Dedifferentiated amniotic fluid mesenchymal stem cell (primary cell): ENCODE measurements around the gene TMEM170B.

Experiments
- DNase-seq: peaks from one replicate; pipeline ENCODE4 v3.0.0-alpha.2; 2016; ENCODE audit errors: extremely low spot score

The TMEM170B gene

GRCh38 chr6:11615214-11615602, 77.7 kb downstream of the TMEM170B start:
- DNase-seq: peak; percentile 46

- peak; percentile 92 for DNase-seq
Observed at GRCh38 chr6:11616200-11616611, 78.7 kb downstream of the TMEM170B start.

- no peak for DNase-seq
Observed at GRCh38 chr6:11618533-11618932, 81.0 kb downstream of the TMEM170B start.

DNA sequence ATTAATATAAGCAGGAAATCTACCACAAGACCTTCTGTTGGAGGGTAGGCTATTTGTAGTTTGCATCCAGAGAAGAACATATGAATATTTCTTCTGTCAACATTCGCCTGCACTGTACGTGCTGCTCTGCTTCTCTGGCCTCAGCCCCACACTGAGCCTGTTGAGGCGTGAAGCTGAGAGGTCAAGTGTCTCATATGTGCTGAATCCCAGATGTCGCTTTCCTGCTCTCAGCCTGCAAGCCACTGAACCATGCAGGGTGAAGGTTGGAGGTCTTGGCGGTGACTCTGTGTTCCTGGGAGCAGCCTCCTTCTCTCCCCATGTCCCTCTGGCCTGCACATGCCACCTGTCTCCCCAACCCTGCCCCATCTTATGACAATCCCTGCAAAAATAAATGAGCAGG, 83.6 kb downstream of the TMEM170B start:
- DNase-seq: no peak

DNA sequence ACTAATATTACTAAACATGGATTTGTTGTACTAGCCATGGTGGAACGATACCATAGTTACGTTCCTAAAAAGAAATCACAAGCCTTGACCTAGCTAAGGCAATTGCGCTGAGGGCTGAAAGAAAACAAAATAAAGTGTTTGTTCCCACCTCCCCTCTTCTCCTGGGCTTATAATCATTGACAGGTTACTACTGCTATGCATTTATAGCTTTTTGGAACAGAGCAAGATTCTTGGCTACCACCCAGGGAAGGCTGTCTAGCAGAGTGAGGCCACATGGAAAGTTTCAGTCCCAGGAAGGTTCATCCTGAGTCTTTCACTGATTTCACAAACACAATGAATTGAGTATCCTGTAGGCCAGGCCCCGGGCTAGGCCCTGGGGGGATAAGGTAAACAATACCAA, 84.6 kb downstream of the TMEM170B start:
- no peak for DNase-seq

DNA sequence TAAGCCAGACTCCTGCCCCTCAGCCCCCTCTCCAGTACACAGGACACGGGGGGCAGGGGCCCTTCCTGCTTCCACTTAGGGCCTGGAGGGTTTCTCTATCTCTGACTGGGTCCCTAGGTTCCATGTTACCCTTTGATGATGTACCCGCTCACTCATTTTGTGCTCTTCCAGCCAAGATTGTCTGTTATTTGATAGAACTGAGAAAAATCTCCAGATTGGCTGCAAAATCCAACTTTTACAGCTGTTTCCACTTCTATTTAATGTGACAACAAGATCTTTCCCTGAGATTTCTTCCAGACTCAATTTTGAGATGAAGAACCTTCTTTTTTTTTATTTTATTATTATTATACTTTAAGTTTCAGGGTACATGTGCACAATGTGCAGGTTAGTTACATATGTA, 85.7 kb downstream of the TMEM170B start:
- DNase-seq: no peak

DNA sequence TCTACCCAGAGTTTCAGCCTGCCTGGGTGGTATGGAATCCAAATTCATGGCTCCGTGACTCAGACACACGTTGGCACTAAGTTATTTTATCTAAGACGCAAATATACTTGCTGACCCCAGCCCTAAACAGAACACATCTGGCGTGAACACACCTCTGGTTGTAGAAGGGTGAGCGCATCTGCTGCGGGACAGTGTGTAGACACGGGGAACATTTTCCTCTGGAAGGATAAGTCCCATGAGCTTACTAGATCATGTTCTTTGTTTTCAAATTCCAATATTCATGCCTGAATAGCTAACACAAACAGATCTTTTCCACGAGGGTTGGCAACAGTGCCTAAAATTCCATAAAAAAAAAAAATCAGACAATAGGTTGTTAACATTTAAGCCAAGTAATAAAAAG, 87.8 kb downstream of the TMEM170B start:
- DNase-seq: no peak

GRCh38 chr6:11626356-11626755, 88.8 kb downstream of the TMEM170B start:
- no peak for DNase-seq

DNA sequence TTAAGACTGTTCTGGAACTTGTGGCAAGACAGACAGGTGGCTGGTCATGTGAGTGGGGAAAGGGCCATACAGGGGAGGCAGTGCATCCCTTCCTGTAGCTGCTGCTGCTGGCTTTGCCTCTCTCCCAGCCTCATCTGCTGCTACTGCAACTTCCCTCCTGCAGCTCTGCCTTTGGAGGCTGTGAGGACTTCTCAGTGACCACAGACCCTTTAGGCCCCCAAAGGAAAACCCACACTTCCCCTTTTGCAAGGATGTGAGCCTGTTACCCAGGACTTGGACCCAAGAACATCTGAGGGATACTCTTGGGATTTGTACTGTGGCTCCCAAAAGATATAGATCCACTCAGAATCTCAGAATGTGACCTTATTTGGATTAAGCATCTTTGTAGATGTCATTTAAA, 91.0 kb downstream of the TMEM170B start:
- no peak for DNase-seq

DNA sequence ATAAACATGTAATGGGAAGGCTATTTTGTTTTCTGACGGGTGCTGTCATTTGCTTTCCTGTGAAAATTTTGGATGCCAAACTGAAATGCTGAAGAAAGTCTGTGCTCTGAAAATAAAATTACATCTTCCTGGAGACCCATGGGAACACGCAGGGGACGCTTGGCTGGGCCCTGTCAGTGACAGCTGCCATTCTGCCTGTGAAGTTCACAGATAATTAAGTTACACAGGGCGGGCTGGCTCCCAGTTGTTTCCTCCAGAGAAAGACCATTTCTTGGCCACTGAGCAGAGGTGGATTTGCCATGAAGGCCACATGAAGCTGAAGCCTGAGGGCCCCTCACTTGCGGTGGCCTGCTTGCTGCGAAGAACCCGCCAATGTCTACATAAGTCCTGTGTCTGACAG, 93.5 kb downstream of the TMEM170B start:
- DNase-seq: no peak

- no peak for DNase-seq
Observed at GRCh38 chr6:11631539-11631938, 94.0 kb downstream of the TMEM170B start.

DNA sequence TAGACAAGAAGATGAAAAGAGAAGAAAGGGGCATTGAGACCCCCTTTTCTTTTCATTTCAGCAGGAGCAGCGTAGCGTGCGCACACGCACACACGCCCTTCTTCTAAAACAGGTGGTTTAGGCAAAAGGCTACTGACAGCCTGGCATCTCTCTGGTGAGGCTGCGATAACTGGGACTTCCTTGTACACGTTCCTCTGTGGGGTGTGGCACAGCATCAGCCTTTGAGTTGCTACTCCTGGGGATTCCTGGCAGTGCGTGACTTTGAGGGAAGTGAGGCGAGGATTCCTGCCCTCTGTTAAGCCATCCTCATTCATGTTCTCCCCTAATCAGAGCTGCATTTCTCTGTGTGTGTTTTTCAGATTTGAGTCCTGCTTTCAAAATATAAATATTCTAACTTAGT, 94.7 kb downstream of the TMEM170B start:
- no peak for DNase-seq

- DNase-seq: no peak
Observed at GRCh38 chr6:11632795-11633511, 95.4 kb downstream of the TMEM170B start.
